Measurements from ENCODE around the gene MZT2A. TPM values are rescaled to one million over a fixed set of nuclear protein-coding genes. Genes with fewer than 3 reads are reported as not detected.
A peak's percentile ranks its signal among the peaks of the same experiment; 100 is the strongest.
"Not testable (repeated sequence)": the region's sequence is repeated elsewhere in the genome, so short reads cannot be mapped to it uniquely, and the experiment has no call there.

Gene MZT2A
- total RNA-seq, 3 donors from 2014 or later, result 54.5 to 166 (median 115) TPM

- H3K9me3 Mint-ChIP-seq; DNase-seq; H3K27me3 Mint-ChIP-seq (ENCODE audit: low read depth); H3K4me3 Mint-ChIP-seq; H3K36me3 Mint-ChIP-seq (ENCODE audit: insufficient read depth); H3K4me1 Mint-ChIP-seq (ENCODE audit: low read depth); ATAC-seq: not testable (repeated sequence)
Measured at GRCh38 chr2:131515235-131515634, 23.0 kb upstream of the MZT2A start.

GRCh38 chr2:131514408-131515166, 22.4 kb upstream of the MZT2A start:
- ATAC-seq; H3K27me3 Mint-ChIP-seq (ENCODE audit: low read depth); H3K9me3 Mint-ChIP-seq; H3K4me3 Mint-ChIP-seq; H3K4me1 Mint-ChIP-seq (ENCODE audit: low read depth); DNase-seq: not testable (repeated sequence)
- peaks cover 12% of the 10 kb centered on the region for H3K36me3 Mint-ChIP-seq (ENCODE audit: insufficient read depth)

- H3K27me3 Mint-ChIP-seq (ENCODE audit: low read depth); H3K9me3 Mint-ChIP-seq; DNase-seq; ATAC-seq; H3K4me1 Mint-ChIP-seq (ENCODE audit: low read depth); H3K4me3 Mint-ChIP-seq: not testable (repeated sequence)
- peaks cover 18% of the 10 kb centered on the region for H3K36me3 Mint-ChIP-seq (ENCODE audit: insufficient read depth)
Measured at GRCh38 chr2:131511969-131512870, 20.0 kb upstream of the MZT2A start.

- peaks cover 18% of the 10 kb centered on the region for H3K36me3 Mint-ChIP-seq (ENCODE audit: insufficient read depth)
- DNase-seq; H3K27me3 Mint-ChIP-seq (ENCODE audit: low read depth); ATAC-seq; H3K9me3 Mint-ChIP-seq; H3K4me3 Mint-ChIP-seq; H3K4me1 Mint-ChIP-seq (ENCODE audit: low read depth): not testable (repeated sequence)
Measured at GRCh38 chr2:131511291-131511968, 19.2 kb upstream of the MZT2A start.

GRCh38 chr2:131509615-131510014, 17.4 kb upstream of the MZT2A start:
- DNase-seq (no peak), ATAC-seq (no peak)
- no peak overlapping the region for H3K4me3 Mint-ChIP-seq
- peaks cover 2% of the 10 kb centered on the region for H3K4me1 Mint-ChIP-seq (ENCODE audit: low read depth)
- no peaks in the 10 kb centered on the region for H3K27me3 Mint-ChIP-seq (ENCODE audit: low read depth)
- peaks cover 18% of the 10 kb centered on the region for H3K36me3 Mint-ChIP-seq (ENCODE audit: insufficient read depth)
- no peaks in the 10 kb centered on the region for H3K9me3 Mint-ChIP-seq

- peaks cover 18% of the 10 kb centered on the region for H3K36me3 Mint-ChIP-seq (ENCODE audit: insufficient read depth)
- H3K9me3 Mint-ChIP-seq; DNase-seq; H3K27me3 Mint-ChIP-seq (ENCODE audit: low read depth); H3K4me3 Mint-ChIP-seq; H3K4me1 Mint-ChIP-seq (ENCODE audit: low read depth): not testable (repeated sequence)
- ATAC-seq, result peak in 1 of 2 donors; percentile 75
Measured at GRCh38 chr2:131504082-131504750, 12.0 kb upstream of the MZT2A start.

- not testable (repeated sequence) for H3K27me3 Mint-ChIP-seq (ENCODE audit: low read depth); H3K9me3 Mint-ChIP-seq; ATAC-seq; DNase-seq; H3K4me1 Mint-ChIP-seq (ENCODE audit: low read depth); H3K4me3 Mint-ChIP-seq
- H3K36me3 Mint-ChIP-seq (ENCODE audit: insufficient read depth), result peaks cover 21% of the 10 kb centered on the region
Measured at GRCh38 chr2:131503587-131503986, 11.4 kb upstream of the MZT2A start.

- H3K9me3 Mint-ChIP-seq; H3K4me3 Mint-ChIP-seq; DNase-seq; H3K27me3 Mint-ChIP-seq (ENCODE audit: low read depth): not testable (repeated sequence)
- H3K4me1 Mint-ChIP-seq (ENCODE audit: low read depth), result peaks cover 10% of the 10 kb centered on the region
- ATAC-seq, result peak; percentile 72 to 80
- peaks cover 18% of the 10 kb centered on the region for H3K36me3 Mint-ChIP-seq (ENCODE audit: insufficient read depth)
Measured at GRCh38 chr2:131498321-131498973, 6.2 kb upstream of the MZT2A start.

GRCh38 chr2:131495506-131495905, 3.3 kb upstream of the MZT2A start:
- ATAC-seq; H3K9me3 Mint-ChIP-seq; DNase-seq; H3K27me3 Mint-ChIP-seq (ENCODE audit: low read depth): not testable (repeated sequence)
- Mint-ChIP-seq H3K36me3 (ENCODE audit: insufficient read depth) (peaks cover 16% of the 10 kb centered on the region), H3K4me3 (peak overlapping the region; percentile 35), H3K4me1 (ENCODE audit: low read depth) (peaks cover 19% of the 10 kb centered on the region)

- ATAC-seq (peak; percentile 32 to 34), DNase-seq (no peak)
- H3K4me3 Mint-ChIP-seq, result peak overlapping the region; percentile 96
- peaks cover 10% of the 10 kb centered on the region for H3K36me3 Mint-ChIP-seq (ENCODE audit: insufficient read depth)
- no peaks in the 10 kb centered on the region for H3K27me3 Mint-ChIP-seq (ENCODE audit: low read depth)
- H3K4me1 Mint-ChIP-seq (ENCODE audit: low read depth), result peaks cover 31% of the 10 kb centered on the region
- H3K9me3 Mint-ChIP-seq, result no peaks in the 10 kb centered on the region
Measured at GRCh38 chr2:131493199-131493968, 1.2 kb upstream of the MZT2A start.

GRCh38 chr2:131492418-131493198, 411 bp upstream of the MZT2A start:
- Mint-ChIP-seq H3K27me3 (ENCODE audit: low read depth) (no peaks in the 10 kb centered on the region), H3K36me3 (ENCODE audit: insufficient read depth) (peaks cover 7% of the 10 kb centered on the region), H3K4me3 (peak overlapping the region; percentile 96), H3K9me3 (no peaks in the 10 kb centered on the region), H3K4me1 (ENCODE audit: low read depth) (peaks cover 35% of the 10 kb centered on the region)
- peak; percentile 88 for DNase-seq
- peak; percentile 75 to 80 for ATAC-seq

- DNase-seq; H3K27me3 Mint-ChIP-seq (ENCODE audit: low read depth); H3K9me3 Mint-ChIP-seq; H3K36me3 Mint-ChIP-seq (ENCODE audit: insufficient read depth): not testable (repeated sequence)
- peak; percentile 4 to 7 for ATAC-seq
- Mint-ChIP-seq H3K4me1 (ENCODE audit: low read depth) (peaks cover 33% of the 10 kb centered on the region), H3K4me3 (peak overlapping the region; percentile 86)
Measured at GRCh38 chr2:131491469-131491836, 744 bp downstream of the MZT2A start.
